HL-60 (cell line): ENCODE data around the gene CHMP4B.

ENCODE experiments used
- DNase-seq, 2 experiments: peaks; one replicate each; pipeline ENCODE4 v3.0.0-alpha.2; 2010 to 2020; ENCODE audit warnings: low read depth in 1 of 2, low spot score in 1 of 2
- H3K27ac ChIP-seq: fragments of 250-450 bp; sonication (Bioruptor Pico); replicated peaks from 2 replicates; pipeline ENCODE4 v1.5.1; 2020; ENCODE audit warnings: mild to moderate bottlenecking, moderate library complexity
- H3K27me3 ChIP-seq: fragments of 250-450 bp; sonication (Bioruptor Pico); 2 replicates; pipeline ENCODE4 v1.5.1; 2021; ENCODE audit warnings: mild to moderate bottlenecking, moderate library complexity; ENCODE audit not compliant: insufficient read depth, poor library complexity, severe bottlenecking
- H3K4me3 ChIP-seq: replicated peaks from 2 replicates; pipeline ENCODE4 v1.5.1; 2011; ENCODE audit warnings: mild to moderate bottlenecking, control low read depth, low read length; ENCODE audit not compliant: insufficient read depth
- GABPA ChIP-seq: IDR thresholded peaks from 2 replicates; pipeline ENCODE4 v1.6.1; 2012; ENCODE audit warnings: low read depth
- POLR2AphosphoS5 ChIP-seq: IDR thresholded peaks from 2 replicates; pipeline ENCODE4 v1.6.1; 2012; ENCODE audit warnings: low read depth
- SPI1 ChIP-seq: IDR thresholded peaks from 2 replicates; pipeline ENCODE4 v1.6.1; 2012; ENCODE audit warnings: low read depth, mild to moderate bottlenecking, borderline replicate concordance
- TF ChIP-seq, protein P1 (sequence below): IDR thresholded peaks from 2 replicates; pipeline ENCODE4 v1.6.1; 2012; ENCODE audit warnings: low read depth; ENCODE audit not compliant: insufficient replicate concordance
- TF ChIP-seq, protein P2 (sequence below): IDR thresholded peaks from one replicate; pipeline ENCODE4 v1.5.1; 2011; ENCODE audit warnings: low read length, control low read depth, inconsistent platforms; ENCODE audit not compliant: insufficient read depth

The CHMP4B gene

DNA sequence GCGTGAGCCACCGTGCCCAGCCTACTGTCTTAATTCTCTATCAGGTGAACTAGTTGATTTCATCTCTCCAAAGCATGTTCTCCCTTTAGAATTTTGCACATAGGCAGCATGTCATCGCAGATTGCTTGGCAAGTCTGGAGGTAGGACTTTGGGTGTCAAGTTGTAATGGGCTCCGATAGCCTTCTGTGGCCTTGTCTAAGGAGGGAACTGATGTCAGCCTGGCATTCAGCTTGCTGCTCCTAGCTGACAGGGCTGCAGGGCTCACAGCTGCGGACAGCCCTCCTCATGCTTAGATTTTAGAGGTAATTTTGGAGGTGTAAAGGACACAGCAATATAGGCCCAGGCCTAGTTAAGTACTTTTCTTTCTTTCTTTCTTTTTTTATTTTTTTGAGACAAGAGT, 11.3 kb downstream of the CHMP4B start:
- TF ChIP-seq SPI1 (no peak), POLR2AphosphoS5 (no peak), GABPA (no peak)
- TF ChIP-seq, protein P1, sequence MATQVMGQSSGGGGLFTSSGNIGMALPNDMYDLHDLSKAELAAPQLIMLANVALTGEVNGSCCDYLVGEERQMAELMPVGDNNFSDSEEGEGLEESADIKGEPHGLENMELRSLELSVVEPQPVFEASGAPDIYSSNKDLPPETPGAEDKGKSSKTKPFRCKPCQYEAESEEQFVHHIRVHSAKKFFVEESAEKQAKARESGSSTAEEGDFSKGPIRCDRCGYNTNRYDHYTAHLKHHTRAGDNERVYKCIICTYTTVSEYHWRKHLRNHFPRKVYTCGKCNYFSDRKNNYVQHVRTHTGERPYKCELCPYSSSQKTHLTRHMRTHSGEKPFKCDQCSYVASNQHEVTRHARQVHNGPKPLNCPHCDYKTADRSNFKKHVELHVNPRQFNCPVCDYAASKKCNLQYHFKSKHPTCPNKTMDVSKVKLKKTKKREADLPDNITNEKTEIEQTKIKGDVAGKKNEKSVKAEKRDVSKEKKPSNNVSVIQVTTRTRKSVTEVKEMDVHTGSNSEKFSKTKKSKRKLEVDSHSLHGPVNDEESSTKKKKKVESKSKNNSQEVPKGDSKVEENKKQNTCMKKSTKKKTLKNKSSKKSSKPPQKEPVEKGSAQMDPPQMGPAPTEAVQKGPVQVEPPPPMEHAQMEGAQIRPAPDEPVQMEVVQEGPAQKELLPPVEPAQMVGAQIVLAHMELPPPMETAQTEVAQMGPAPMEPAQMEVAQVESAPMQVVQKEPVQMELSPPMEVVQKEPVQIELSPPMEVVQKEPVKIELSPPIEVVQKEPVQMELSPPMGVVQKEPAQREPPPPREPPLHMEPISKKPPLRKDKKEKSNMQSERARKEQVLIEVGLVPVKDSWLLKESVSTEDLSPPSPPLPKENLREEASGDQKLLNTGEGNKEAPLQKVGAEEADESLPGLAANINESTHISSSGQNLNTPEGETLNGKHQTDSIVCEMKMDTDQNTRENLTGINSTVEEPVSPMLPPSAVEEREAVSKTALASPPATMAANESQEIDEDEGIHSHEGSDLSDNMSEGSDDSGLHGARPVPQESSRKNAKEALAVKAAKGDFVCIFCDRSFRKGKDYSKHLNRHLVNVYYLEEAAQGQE = no peak
- TF ChIP-seq, protein P2, sequence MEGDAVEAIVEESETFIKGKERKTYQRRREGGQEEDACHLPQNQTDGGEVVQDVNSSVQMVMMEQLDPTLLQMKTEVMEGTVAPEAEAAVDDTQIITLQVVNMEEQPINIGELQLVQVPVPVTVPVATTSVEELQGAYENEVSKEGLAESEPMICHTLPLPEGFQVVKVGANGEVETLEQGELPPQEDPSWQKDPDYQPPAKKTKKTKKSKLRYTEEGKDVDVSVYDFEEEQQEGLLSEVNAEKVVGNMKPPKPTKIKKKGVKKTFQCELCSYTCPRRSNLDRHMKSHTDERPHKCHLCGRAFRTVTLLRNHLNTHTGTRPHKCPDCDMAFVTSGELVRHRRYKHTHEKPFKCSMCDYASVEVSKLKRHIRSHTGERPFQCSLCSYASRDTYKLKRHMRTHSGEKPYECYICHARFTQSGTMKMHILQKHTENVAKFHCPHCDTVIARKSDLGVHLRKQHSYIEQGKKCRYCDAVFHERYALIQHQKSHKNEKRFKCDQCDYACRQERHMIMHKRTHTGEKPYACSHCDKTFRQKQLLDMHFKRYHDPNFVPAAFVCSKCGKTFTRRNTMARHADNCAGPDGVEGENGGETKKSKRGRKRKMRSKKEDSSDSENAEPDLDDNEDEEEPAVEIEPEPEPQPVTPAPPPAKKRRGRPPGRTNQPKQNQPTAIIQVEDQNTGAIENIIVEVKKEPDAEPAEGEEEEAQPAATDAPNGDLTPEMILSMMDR = no peak
- H3K27ac ChIP-seq = no peak overlapping the region
- no peak overlapping the region for H3K4me3 ChIP-seq
- H3K27me3 ChIP-seq = no peaks in the 10 kb centered on the region
- no peak for DNase-seq

DNA sequence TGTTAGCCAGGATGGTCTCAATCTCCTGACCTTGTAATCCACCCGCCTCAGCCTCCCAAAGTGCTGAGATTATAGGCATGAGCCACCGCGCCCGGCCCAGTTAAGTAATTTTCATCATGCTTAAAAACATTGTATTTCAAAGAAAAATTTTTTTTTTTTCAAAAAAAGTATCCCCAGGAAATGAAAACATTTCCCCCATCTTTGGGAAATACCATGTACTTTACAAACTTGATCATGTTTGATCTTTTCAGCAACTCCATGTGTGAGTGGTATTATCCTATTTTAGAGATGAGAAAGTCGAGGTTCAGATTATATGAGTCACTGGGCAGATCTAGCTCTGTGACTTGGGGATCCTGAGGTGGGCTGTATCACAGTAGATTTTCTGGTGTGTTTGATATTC, 11.8 kb downstream of the CHMP4B start:
- no peaks in the 10 kb centered on the region for H3K27me3 ChIP-seq
- DNase-seq = no peak
- H3K4me3 ChIP-seq = no peak overlapping the region
- no peak overlapping the region for H3K27ac ChIP-seq
- TF ChIP-seq POLR2AphosphoS5 (no peak), SPI1 (no peak), GABPA (no peak)
- TF ChIP-seq, protein P2 = no peak
- TF ChIP-seq, protein P1 = no peak

DNA sequence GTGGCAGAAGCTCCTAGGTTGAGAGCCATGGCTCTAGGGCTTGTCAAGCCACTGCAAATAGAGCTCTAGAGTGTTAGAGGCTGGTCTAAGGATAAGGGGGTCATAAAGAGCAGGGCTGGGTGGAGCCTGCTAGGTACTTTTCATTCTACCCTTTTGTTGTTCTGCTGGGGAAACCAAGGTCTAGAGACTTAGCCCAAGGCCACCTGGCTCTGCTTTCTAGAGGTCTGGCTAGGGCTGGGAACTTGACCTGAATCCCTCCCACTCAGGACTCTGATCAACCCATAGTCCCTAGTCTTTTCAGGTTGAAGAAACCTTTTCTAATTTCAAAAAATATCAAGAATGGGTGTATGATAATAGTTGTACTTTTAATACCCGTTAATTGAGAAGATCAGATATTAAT, 13.7 kb downstream of the CHMP4B start:
- H3K27me3 ChIP-seq = no peaks in the 10 kb centered on the region
- TF ChIP-seq POLR2AphosphoS5 (no peak), SPI1 (no peak), GABPA (no peak)
- TF ChIP-seq, protein P1 = no peak
- TF ChIP-seq, protein P2 = no peak
- H3K27ac ChIP-seq = no peak overlapping the region
- no peak for DNase-seq
- no peak overlapping the region for H3K4me3 ChIP-seq
